NCI-H2081 treated with DMSO at 0.1 percent for 48 hours (cell line): ENCODE results near the gene SRR.
"Not testable (repeated sequence)": the region's sequence is repeated elsewhere in the genome, so short reads cannot be mapped to it uniquely, and the experiment has no call there.

Experiments
- DNase-seq: peaks from one replicate; lab custom pipeline; 2025; lab: John Stamatoyannopoulos, UW

The SRR gene, protein sequence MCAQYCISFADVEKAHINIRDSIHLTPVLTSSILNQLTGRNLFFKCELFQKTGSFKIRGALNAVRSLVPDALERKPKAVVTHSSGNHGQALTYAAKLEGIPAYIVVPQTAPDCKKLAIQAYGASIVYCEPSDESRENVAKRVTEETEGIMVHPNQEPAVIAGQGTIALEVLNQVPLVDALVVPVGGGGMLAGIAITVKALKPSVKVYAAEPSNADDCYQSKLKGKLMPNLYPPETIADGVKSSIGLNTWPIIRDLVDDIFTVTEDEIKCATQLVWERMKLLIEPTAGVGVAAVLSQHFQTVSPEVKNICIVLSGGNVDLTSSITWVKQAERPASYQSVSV

GRCh38 chr17:2303204-2304188 is at the start of gene SRR, which contains the start of gene SMG6:
TSS of gene SRR (plus strand) at chr17:2303950. CDS start at chr17:2315561, 11,611 bp downstream.
TSS of gene SMG6 (minus strand) at chr17:2303785. CDS start at chr17:2303720, 65 bp downstream.
- no peak for DNase-seq

DNA sequence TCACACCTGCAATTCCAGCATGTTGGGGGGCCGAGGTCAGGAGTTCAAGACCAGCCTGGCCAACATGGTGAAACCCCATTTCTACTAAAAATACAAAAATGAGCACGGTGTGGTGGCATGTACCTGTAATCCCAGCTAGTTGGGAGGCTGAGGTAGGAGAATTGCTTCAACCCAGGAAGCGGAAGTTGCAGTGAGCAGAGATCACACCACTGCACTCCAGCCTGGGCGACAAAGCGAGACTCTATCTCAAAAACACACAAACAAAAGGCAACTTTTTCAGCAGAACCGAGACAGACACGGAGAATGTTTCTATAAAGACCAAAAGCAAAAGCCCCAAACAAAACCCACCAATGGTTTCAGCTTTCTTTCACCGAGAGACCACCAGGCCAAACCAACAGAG is 44.9 kb upstream of the SRR start:
- DNase-seq: not testable (repeated sequence)

GRCh38 chr17:2259769-2260536 is 43.8 kb upstream of the SRR start:
- DNase-seq: no peak

DNA sequence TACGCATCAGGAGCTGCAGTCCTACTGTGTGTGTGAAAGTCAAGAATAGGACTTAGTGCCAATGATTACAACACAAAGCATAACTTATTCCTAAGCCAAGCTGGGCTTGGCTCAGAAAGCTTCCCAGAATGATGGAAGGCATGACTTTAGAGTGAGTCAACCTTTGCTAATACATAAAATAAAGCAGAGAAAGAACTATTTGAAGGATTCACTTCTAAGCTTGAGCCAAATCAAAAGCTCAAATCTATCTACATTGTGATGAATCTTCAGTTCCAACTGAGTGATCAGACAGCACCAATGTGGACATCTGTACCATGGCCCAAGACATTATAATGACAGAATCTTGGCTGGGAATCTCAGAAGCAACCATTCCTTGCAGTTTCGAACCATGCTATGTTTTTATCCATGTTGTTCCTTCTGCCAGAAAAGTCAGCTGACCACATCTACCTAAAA is 41.6 kb upstream of the SRR start:
- no peak for DNase-seq

DNA sequence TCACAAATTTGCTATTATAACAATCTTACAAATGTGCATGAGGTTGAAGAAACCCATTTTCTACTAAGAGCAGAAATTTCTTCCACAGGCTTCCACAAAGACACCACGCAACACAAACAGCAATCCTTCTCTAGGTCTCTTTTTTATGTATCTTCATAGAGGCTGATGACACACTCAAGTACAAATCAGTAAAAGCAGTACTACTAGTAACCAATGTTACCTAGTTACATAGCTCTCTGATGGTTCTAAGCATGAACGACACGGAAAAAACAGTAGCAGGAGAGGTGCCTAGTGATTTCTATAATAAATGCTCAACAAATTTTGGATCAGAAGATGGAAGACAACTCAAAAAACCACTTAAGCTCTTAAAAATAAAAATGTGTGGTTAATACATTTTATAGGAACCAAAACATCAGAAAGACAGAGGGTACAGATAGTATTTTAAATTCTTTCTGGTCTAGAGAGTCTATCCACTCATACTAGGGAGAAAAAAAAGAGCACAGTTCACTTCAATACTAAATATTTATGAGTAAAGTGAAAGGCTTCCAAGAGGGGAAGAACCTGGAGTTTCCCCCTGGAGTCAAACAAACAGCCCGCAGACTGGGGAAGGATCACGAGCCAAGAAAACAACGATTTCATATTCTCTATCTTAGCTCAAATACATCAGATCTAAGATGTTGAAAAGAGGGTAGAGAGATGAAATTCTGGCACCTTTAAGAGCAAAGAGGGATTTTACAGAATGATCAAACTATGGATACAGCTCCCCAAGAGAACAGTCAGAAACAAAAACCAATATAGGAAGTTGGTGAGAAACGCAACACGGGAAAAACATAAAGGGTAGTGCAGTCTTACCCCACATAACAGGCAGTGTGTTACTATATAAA is 40.3 kb upstream of the SRR start:
- no peak for DNase-seq

DNA sequence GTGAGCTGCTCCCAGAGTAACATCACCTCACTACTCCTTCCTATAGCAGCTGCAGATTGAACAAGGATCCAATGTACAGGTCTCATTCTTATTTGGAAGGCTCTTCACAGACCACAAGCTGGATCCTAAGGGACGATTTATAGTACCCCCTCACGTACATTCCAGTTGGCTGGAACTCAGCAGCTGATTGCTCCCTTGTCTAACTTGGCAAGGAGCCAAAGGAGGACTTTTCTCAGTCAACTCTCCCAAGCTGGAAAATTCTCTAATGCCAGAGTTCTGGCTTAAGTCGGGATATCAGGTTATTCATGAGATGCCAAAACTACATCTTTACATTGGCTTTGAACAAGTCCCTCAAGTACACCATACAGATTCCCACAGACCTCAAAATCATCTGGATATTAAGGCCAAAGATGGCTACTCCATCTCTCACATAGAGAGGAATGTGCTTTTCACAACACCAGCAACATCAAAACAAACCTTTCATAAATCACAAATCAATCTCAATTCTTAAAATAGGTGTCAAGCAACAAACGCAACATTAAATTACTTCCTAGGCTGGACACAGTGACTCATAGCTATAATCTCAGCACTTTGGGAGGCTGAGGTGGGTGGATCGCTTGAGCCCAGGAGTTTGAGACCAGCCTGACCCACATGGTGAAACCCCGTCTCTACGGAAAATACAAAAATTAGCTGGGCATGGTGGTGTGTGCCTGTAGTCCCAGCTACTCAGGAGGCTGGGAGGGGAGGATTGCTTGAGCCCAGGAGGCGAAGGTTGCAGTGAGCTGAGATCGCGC is 39.5 kb upstream of the SRR start:
- no peak for DNase-seq

- DNase-seq: not testable (repeated sequence)
Measured at GRCh38 chr17:2265166-2265565, 38.6 kb upstream of the SRR start.

DNA sequence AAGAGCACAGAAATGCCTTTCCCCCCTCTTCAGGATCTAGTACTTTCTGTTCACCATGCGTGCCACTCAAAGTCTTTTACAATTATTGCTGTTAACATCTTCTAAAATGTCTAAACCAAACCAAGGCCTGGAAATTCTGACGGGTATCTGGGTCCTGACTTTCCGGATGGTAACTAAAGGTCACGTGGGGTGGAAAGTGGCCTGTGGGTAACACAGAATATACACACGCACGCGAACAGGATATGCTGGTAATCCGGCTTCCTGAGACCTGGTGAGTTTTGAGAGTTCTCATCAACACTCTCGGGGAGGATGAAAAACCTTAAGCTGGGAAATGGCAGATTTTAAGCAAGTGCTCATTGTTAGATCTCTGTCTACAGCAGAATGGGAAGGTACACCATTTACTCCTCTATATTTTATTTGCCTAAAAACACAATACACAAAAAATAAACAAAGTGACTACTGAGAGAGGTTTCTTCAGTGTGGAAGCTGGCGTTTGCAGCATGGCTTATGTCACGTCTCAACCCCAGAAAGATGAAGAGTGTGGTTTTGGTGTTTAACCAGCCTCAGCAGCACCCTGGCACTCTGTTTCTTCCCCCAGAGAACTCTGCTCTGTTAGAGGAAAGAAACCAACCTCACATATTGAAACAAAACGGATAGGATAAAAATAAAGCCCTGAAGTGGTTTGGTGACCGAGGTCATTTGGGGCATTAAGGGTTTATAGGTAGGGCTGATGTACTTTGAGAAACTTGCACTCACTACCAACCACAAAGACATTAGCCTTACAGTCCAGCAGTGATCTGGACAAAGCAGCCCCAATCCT is 37.5 kb upstream of the SRR start:
- no peak for DNase-seq

- no peak for DNase-seq
Measured at GRCh38 chr17:2266865-2267228, 36.9 kb upstream of the SRR start.

GRCh38 chr17:2267354-2267753 is 36.4 kb upstream of the SRR start:
- no peak for DNase-seq

DNA sequence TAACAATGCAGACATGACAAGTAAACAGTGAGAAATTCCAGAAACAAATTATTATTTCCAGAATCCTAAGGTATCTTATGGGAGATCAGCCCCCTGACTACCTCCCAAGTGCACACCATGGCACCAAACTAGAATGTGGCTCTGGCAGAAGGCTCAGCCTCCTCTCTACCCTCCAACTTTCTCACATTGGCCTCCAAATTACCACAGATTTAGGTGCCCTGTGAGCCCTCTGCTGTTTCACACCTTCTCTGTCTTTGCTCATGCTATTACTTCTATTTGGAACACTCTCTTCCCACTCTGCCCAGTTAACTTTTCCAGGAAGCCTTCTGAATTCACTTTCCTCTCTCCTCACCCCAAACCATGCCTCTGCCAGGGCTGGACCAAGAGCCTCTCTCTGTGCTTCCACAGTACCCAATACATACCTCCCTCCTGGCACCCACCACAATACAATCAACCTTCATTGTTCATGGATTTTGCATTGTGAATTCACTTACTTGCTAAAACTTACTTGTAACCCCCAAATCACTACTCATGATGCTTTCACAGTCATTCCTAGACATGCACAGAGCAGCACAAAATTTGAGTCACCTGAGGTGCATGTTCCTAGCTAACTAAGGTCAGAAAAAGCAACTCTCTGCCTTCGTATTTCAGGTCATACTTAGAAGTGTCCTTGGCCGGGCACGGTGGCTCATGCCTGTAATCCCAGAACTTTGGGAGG is 31.6 kb upstream of the SRR start:
- no peak for DNase-seq

DNA sequence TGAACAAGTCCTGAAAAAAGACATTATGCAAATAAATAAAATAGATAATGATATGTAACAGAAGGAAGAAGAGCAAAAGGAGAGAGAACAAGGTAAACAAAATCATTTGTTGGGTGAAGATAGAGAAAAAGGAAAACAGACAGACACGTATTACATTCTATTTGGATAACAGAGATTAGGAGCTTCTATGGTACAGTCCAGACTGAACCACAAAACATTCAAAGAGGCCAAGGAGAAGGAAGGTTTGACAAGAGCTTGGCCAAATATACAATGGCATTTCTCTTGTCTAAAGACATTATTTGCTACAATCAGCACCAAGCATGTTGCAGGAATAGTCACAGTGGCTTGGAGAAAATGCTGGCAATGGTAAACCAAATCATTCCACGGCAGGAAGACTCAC is 29.3 kb upstream of the SRR start:
- no peak for DNase-seq

- no peak for DNase-seq
Measured at GRCh38 chr17:2275722-2276121, 28.0 kb upstream of the SRR start.

DNA sequence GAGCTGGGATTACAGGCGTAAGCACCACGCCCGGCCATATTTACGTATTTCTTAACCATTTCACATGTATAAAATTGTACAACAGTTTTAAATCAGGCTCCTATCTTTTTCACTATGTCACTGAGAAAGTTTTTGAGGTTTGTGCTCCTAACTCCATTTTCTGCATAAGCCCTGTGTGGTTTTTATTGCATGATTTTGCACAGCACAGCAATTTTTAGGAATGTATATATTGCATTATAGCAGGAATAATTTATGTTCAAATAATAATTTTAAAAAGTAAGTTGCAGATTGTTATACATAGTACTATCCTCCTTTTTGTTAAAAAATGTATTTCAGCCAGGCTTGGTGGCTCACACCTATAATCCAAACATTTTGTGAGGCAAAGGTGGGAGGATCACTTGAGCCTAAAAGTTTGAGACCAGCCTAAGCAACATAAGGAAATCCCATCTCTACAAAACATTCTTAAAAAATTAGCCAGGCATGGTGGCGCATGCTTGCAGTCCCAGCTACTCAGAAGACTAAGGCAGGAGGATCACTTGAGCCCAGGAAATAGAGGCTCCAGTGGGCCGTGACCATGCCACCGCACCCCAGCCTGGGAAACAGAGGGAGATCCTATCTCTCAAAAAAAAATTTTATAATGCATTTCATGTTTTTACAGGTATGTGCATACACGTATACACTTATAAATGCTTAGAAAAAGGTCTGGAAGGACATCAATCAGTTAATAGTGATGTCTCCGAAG is 26.1 kb upstream of the SRR start:
- DNase-seq: no peak

DNA sequence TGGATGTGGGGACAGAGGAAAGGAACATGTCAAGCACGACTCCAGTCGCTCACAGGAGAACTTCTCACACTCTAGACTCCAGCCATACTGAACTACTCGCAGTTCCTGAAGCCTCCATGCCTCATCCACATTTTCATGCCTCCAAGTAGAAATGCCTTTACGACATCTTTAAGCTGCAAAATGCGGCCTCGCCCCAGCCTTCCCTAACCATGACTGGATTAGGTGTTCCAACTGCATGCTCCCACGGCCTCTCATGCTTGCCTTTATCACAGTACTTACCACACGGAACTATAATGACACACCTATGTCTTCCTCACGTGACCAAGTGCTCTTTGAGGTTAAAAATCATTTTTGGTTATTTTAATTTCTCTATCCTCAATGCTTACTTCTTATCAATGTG is 24.0 kb upstream of the SRR start:
- no peak for DNase-seq

- DNase-seq: no peak
Measured at GRCh38 chr17:2282297-2282873, 21.4 kb upstream of the SRR start.

- DNase-seq: no peak
Measured at GRCh38 chr17:2283302-2283701, 20.4 kb upstream of the SRR start.
